ENCODE results near the gene CTBP2.

DNA sequence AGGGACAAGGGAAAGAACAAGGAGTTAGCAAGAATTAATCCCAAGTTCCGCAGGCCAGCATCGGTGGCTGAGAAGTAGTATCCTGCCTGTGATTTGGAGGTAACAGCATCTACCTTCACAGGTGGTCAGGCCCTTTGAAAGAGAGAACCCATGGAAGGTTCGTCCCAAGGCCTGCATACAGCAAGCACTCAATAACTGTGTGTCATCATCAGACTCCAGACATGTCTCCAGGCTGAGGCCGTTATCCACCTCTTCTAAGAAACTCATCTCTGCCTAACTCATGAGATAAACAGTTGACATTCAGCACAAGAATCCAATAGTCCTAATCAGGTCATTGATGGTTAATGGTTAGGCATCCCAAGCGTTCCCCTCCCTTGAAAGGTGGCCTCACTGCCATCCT, 45.0 kb downstream of the CTBP2 start:
- TF ChIP-seq POLR2AphosphoS5 (IDR thresholded peaks at IDR 0.05) (no peak), POLR2A (IDR thresholded peaks at IDR 0.05) (no peak)

Data from breast epithelium (tissue), 3 donors.